GM20431 (cell line): Measurements from ENCODE around the gene TMEM9.
"Not testable (repeated sequence)": the region's sequence is repeated elsewhere in the genome, so short reads cannot be mapped to it uniquely, and the experiment has no call there.

Source experiments
- in situ Hi-C: fragments of 300-500 bp; cut with MseI, MboI; formaldehyde crosslinking; loops from one replicate; pipeline ENCODE4 v1.15.0; 2020; ENCODE audit warnings: low sequenced_read_pairs; ENCODE audit not compliant: unreplicated experiment

TMEM9 gene

DNA sequence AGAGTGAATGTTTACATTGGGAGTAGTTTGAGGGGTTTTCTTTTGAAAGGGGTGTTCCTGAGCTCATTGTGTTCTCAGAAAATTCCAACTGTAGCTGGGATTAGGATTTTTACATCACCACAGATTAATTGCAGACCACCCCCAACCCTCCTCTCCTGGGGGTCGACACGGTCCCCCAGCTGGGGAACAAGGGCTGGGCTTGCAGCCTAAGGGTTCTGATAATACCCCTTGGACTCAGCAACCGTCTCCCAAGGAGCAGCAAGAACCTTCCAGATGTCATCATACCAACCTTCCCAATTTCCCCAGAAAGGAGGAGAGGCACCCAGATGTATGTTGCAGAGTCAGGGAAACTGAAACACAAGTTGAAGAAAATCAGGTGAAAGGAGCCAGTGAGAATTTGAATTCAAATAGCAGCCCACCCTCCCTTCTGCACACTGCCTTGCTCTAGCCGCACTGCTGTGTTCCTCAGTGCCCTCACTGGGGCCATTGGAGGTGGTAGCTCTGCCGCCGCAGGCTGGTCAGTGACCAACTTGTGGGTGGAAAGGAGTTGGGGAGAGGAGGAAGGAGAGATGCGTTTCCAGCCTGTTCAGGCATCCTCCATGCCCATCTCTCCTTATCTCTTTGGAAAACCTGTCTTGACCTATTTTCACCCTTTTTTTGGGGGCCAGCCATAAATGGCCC, 21.7 kb upstream of the TMEM9 start:
- in situ Hi-C loops = no loop called here

DNA sequence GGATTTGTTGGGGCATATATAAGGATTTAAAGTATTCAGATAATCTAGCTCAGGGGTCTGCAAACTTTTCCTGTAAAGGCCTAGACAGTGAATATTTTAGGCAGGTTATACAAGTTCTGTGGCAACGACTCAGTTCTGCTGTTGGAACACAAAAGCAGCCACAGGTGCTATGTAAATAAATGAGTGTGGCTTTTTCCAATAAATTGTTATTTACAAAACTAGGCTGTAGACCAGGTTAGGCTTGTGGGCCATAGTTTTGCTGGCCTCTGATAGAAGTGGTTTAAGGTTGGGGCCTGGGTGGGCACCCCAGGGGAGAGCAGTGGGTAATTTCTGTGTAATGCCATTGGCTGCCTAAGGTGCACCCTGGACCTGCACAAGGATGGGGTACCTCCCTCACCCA, 19.5 kb upstream of the TMEM9 start:
- in situ Hi-C loops = no loop called here

DNA sequence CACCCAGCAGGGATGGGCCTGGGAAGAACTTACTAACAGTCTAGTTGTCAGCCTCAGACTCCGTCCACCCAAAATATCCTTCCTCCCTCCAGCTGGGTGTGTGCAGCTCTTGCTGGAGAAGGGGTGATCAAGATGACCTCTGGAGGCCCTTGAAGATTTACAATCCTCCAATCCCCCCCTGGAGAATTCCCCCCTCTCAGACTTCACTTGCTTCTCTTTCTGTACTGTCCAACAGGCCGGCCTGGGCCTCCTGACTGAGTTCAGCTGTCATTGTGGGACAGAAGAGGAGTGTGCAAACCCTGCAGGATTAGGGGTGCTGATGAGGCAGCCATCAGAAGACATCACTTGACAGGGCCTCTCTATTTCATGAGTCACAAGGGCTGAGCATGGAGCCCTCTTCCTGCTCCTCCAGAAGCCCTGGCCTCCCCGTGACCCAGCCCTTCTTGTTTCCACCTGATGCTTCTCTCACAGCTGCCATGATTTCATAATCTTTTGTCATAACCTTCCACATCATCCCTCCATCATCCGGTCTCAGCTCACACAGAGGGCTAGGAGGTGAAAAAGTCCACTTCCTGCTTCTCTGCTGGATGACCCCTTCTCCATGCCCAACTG, 18.8 kb upstream of the TMEM9 start:
- in situ Hi-C loops = no loop called here

DNA sequence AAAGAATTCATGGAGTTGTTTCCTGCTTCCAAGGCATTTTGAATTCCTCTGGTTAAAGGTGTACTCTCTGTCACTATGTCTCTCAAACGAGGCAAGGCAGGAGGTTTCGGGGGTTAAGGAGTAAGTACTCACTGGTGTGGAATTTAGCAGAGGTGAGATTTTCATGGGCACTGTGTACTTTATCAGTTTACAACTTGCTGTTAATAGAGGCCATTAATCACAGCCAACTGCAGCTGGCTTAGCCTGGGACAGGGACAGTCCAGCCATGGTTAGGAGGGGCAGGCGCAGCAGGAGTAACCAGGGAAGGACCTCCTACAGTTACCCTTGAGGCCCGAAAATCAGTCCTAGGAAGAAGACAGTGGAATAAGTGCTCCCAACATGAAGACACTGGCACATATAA, 18.1 kb upstream of the TMEM9 start:
- in situ Hi-C loops = no loop called here

DNA sequence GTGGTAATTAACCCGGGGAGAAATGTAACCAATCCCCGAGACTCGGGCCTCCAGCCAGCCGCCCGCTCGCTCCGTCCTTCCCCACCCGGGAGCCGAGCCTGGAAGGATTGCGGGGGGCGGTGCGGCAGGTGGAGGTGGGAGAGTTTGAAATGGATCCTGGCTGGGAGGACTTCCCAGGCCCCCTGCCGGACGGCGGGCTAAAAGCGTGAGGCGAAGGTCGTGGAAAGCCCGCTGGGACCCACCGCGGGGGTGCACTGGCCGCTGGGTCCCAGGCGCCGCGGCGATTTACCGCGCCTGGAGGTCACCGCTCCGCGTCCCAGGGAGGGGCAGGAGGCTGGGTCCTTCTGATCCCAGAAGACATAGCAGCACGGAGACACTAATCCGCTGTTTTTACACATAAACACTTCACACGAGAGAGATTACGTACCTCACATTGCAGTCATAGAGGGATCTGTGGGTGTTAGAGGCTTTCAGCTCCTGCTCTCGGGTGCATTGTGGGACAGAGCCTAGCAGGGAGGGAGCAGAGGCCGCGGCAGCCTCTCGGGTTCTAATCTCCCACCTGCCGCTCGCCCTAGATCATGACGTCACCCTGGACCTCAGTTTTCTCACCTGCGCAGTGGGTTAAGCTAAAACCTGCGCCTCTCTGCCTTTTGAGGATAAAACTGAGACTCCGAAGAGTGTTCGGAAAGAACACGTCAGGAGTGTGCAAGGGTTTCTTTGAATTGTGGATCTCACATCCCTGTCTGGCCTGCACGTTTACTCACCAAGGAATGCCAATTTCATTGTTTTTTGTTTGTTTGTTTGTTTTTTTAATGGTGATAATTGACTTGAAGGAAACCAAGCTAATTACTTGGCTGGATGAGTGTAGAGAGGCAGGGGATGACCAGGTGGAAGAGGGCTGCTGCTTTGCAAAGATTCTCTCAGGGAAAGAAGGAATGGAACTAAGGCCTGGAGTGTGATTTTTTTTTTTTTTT, 17.1 kb upstream of the TMEM9 start:
- in situ Hi-C loops = no loop called here

DNA sequence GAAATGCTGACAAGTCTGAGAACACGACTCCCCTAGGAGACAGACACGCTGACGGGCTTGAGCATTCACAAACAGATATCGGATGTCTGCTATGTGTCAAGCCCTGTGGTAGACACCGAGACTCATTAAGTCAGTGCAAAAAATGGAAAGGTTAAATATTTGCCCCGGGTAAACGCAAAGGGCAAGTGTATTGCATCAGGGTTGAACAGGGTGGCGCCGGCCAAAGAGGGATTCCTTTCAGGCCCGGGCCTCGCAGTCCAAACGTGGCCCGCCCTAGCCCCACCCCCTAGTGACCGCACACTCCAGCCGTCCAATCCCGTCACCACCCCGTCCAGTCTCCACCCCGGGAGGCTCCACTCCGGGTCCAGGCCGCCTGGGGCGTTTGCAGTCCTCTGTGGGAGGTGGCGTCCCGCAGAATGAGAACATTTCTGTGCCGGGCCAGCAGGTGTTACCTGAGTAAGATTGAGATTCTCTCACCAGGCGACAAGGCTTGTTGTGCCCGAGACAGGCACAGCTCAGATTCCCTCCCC, 16.3 kb upstream of the TMEM9 start:
- in situ Hi-C loops = no loop called here

DNA sequence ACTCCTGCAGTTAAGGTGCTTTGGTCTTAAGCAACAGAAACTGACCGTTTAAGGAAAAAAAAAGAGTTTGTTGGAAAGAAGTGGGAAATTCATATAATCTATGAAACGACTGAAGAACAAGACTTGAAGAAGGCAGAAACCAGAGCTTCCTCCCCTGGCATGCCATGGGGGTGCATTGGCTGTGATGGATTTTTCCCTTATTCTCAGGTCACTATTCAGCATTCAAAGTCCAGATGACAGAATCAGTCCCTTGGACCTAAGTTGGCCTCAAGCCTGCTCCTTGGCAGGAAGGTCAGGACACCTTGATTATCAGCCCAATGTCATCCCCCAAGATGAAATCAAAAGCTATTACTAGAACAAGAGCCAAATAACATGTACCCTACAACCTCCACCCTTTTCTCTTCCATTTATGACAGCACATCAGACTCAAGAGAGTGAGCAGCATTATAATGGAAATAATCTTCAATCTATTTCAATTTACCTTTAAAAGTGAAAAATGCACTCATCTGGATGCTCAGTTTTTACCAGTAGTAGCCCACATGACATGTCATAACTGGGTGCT, 15.8 kb upstream of the TMEM9 start:
- in situ Hi-C loops = no loop called here

DNA sequence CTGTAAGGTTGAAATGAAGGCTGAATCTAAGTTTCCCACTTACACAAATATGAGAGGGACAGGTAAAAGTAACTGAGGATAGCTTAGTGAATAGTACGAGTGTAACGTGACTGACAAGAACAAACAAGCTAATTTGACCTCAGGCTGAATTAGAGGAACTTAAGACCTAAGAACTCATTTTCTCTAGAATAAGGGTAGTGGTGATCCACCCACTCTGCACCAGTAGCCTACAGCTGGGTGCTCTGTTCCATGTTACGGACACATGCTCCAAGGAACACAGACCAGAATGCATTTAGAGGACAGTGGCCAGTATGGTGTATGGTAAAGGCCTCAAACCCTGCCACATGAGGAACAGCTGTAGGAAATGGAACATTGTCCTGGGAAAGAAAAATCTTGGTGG, 14.9 kb upstream of the TMEM9 start:
- in situ Hi-C loops = no loop called here

DNA sequence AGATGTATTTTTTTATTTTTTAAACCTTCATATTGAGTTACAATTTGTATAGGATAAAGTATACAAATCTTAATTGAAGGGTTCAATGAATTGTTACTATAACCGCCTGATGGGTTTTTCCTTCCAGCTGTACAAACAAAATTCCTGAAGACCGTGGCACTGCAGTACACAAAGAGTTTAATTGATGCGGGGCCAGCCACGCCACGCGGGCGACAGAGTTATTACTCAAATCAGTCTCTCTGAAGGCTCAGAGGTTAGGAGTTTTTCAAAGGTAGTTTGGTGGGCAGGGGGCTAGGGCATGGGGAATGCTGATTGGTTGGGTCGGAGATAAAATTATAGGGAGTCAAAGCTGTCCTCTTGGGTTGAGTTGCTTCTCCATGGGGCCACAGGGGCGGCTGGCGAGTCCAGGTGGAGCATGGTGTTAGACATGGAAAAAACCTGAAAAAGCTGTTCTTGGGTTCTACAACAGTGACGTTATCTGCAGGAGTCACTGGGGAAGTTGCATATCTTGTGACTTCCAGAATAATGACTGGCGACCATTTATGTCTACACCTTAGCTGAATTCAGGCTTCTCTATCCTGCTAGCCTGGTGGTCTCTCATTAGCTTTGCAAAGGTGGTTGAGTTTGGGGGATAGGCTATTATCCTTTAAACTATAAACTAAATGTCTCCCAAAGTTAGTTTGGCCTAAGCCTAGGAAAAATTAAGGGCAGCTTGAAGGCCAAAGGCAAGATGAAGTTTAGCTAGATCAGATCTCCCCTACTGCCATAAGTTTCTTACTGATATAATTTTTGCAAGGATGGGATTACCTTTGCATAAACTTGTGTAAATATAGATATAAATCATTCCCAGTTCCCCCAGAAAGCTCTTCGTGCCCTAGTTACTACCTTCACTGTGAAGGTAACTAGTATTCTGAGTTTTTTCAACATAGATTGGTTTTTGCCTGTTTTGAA, 13.0 kb upstream of the TMEM9 start:
- in situ Hi-C loops = no loop called here

DNA sequence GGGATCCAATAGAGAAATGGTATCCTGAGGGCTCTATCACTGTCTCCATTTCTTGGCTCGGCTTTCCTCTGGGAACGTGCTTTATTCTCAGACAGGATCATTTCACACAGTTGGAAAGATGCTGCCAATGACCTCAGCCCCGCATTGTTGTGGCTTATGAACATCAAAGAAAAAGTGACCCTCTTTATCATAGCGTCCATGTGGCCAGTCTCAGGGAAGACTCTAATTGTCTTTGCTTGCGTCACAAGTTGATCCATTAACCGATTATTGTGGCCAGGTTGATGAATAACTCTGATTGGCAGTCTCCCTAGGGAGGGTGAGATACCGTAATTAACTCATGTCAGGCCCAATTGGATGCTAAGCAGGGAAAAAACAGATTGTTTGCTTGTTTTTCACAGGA, 10.4 kb upstream of the TMEM9 start:
- in situ Hi-C loops = no loop called here

DNA sequence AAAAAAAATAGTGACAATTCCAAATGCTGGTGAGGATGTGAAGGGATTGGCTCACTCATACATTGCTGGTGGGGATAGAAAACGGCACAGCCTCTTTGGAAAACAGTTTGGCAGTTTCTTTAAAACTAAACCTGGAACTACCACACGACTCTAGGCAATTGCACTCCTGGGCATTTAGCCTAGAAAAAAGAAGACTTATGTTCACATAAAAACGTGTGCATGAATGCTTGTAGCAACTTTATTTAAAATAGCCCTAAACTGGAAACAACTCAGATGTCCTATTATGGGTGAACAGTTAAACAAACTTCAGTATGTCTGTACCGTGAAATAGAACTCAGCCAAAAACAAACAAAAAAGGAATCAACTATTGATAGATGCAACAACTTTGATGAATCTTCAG, 9.4 kb upstream of the TMEM9 start:
- in situ Hi-C loops = no loop called here

DNA sequence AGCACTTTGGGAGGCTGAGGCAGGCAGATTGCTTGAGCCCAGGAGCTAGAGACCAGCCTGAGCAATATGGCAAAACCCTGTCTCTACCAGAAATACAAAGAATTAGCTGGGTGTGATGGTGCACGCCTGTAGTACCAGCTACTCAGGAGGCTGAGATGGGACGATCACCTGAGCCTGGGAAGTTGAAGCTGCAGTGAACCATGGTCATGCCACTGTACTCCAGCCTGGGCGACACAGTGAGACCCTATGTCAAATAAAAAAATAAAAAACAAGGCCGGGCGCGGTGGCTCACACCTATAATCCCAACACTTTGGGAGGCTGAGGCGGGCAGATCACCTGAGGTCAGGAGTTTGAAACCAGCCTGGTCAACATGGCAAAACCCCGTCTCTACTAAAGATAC, 8.8 kb upstream of the TMEM9 start:
- in situ Hi-C loops = not testable (repeated sequence)

DNA sequence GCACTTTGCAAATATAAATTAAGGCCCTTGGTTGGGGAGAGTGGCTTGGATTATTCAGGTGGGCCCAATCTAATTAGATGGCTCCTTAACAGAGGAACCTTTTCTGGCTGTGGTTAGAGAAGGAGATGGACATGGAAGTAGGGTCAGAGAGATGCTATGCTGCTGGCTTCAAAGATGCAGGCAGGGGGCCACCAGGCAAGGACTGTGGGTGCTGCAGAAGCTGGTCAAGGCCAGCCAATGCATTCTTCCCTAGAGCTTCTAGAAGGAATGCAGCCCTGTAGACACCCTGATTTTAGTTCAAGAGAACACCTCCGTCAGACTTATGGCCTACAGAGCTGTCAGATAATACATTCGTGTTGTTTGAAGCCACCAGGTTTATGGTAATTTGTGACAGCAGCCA, 3.7 kb upstream of the TMEM9 start:
- in situ Hi-C loops = no loop called here

DNA sequence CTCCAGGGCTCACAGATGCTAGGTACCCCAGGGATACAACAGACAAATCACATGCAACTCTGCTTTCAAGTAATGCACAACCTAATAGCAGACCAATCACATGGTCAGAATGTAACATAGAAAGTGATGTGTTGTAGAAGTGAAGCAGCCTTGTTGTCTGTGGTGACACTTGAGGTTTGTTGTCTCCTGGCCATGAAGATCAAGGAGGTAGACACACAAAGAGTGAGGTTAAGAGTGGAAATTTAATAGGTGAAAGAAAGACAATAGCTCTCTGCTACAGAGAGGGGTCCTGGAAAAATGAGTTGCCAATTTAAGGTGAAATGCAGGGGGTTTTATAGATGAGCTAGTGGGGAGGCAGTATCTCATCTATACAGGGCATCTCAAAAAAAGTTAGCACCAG, 2.5 kb upstream of the TMEM9 start:
- in situ Hi-C loops = no loop called here

DNA sequence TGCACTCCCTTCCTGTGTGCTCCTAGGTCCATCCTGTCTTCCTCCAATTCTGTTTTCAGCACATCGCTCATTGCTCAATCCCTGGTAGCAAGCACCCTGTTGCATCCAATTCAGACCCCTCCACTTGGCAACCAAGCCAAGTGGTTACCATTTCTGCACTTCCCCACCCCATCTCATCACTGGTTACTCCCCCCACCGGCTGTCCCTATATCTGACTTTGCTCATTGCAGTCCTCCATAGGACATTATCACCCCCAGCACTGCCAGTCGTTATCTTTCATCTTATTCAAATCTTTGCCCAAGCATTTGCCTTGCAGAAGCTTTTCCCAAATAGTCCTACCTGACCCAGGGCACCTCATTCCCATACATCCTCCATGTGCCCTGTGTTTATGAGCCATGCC, 2.1 kb upstream of the TMEM9 start:
- in situ Hi-C loops = no loop called here

DNA sequence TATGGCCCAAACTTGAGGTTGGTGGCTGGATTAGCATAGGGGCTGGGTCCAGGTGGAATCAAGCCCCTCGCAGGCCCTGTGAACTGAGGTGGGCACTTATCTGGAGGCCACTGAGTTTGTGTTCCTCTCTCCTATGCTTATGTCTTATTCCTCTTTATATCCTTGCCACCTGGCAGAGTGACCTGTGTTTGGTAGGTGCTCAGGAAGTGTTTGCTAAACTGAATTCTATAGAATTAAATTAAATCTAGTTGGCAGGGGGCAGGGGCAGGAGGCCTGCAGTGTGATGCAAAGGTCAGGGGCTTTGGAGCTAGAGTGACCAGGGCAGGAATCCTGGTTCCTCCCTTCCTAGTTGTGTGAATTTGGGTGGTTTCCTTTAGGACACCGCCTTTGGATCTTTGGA, 1.1 kb upstream of the TMEM9 start:
- in situ Hi-C loops = no loop called here

DNA sequence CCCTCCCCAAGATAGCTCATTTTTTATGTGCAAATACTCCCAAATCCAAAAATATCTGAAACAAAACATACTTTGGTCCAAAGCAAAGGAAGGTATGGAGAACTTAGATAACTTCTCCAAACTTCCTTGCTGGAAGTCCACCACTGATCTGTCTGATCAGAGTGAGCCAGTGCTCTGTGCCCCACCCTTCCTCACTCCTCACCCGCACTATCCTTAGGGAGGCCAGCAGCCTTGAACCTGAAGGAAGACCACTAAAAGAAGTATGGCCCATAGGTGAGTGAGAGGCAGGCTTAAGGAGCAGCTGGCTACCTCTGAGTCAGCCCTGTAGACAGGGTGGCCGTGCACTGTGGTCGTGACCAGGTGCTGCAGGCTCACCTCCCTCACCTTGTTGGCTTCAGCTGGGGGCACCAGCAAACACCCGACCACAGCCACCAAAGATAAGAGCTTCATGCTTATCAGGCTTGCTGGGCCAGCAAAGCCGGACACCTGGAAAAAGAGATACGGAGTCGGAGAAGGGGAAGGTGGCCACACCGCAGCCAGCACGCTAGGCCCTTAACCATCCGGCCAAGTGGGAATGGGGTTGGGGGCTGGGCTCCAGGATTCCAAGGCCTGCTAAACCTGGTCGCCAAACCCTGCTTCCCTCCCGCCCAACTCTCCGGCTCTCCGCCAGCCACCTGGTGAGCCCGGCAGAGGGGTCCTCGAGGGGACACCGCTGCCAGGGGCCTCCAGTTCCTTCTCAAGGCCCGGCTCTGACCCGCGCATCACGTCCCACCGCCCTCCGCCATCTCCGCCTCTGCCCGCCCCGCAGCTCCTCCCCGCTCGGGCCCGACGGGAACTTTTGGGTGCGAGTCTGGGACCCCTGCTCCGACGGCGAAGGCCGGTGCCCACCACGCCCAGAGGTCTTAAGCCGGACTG, 543 bp downstream of the TMEM9 start:
- in situ Hi-C loops = no loop called here

DNA sequence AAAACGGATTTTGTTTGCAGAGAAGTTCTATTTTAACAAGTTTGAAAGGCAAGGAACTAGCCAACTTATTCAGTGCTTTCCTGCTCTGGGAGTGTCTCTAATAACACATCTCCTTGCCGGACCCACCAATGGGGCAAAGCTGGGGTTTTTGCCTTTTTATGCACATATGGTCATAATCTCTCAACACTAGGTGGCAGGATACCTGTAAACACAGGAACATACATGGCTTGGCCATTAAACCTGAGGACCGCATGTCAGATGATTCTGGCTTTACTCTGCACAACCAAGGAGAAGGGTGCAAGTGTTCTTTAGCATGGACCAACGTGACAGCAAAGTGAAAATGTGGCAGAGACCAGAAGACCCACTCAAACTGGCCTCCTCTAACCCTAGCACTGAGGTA, 4.9 kb downstream of the TMEM9 start:
- in situ Hi-C loops = no loop called here
